Activated naive CD4-positive, alpha-beta T cell treated with anti-CD3 and anti-CD28 coated beads, Interleukin-2, amount 50 U/mL, for 24 hours (primary cell): Measurements from ENCODE around the gene EXOC6.
"Not testable (repeated sequence)": the region's sequence is repeated elsewhere in the genome, so short reads cannot be mapped to it uniquely, and the experiment has no call there.

ENCODE experiments used
- H3K27ac Mint-ChIP-seq: one replicate; pipeline ENCODE4 v1.8.0; 2021; ENCODE audit warnings: mild to moderate bottlenecking, mixed read lengths
- H3K27me3 Mint-ChIP-seq: one replicate; pipeline ENCODE4 v1.8.0; 2021; ENCODE audit warnings: mixed read lengths
- H3K36me3 Mint-ChIP-seq: one replicate; pipeline ENCODE4 v1.8.0; 2021; ENCODE audit warnings: mixed read lengths
- H3K4me1 Mint-ChIP-seq: one replicate; pipeline ENCODE4 v1.8.0; 2021; ENCODE audit warnings: mixed read lengths
- H3K4me3 Mint-ChIP-seq: one replicate; pipeline ENCODE4 v1.8.0; 2021; ENCODE audit warnings: mild to moderate bottlenecking, mixed read lengths
- H3K9me3 Mint-ChIP-seq: one replicate; pipeline ENCODE4 v1.8.0; 2021; ENCODE audit warnings: mixed read lengths

EXOC6 gene

DNA sequence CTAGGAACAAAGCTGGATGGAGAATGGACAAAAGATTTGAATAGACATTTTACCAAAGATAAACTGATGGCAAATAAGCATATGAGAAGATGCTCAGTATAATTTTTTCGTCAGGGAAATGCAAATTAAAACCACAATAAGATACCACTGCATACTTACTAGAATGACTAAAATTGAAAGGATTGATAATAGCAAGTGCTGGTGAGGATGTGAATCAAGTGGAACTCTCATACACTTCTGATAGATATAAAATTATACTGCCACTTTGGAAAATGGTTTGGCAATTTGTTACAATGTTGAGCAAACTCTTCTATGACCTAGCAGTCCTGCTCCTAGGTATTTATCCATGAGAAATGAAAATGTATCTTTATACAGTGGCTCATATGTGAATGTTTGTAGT is 83.3 kb downstream of the EXOC6 start:
- Mint-ChIP-seq H3K4me3 (no peak overlapping the region), H3K9me3 (no peaks in the 10 kb centered on the region), H3K27ac (no peak overlapping the region), H3K27me3 (no peaks in the 10 kb centered on the region), H3K36me3 (peaks cover 18% of the 10 kb centered on the region), H3K4me1 (no peaks in the 10 kb centered on the region)

DNA sequence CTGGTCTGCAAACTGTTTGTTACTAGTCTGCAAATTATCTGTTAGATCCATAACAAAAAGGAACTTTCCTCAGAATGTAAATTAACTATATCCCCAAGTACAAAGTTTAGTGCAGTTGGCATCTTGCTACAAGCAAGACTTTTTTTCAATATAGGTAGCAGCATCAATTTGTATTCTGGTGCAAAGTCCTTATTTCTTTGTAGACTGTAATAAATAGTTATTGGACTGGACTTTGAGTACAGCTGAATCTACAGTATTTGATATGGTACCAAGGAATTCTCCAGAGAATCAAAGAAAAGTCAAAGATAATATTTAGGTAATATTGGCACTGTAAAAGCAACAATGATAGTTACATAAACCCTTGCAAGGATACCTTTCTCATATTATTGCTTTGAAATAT is 89.6 kb downstream of the EXOC6 start:
- H3K27ac Mint-ChIP-seq = no peak overlapping the region
- no peak overlapping the region for H3K4me3 Mint-ChIP-seq
- peaks cover 6% of the 10 kb centered on the region for H3K36me3 Mint-ChIP-seq

DNA sequence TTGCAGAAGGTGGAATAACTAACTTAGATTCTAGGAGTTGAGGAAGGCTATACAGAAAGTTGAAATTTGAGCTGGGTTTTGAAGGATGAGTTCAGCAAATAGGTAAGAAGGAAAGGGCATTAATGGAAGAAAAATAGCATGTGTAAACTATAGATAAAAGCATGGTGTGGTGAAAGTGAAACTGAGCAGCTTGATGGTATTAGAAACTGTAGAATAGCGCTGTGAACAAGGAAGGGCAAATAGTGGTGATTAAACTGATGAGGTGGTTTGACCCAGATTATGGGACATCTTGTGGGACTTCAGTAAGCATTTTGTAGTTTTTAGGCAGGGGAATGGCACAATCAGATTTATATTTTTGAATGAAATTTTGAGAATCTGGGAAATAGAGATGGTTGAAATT is 90.5 kb downstream of the EXOC6 start:
- H3K4me3 Mint-ChIP-seq = no peak overlapping the region

More for the DNA sequence above, 89.6 kb downstream of the EXOC6 start:
- Mint-ChIP-seq H3K4me1 (no peaks in the 10 kb centered on the region), H3K9me3 (no peaks in the 10 kb centered on the region), H3K27me3 (no peaks in the 10 kb centered on the region)

DNA sequence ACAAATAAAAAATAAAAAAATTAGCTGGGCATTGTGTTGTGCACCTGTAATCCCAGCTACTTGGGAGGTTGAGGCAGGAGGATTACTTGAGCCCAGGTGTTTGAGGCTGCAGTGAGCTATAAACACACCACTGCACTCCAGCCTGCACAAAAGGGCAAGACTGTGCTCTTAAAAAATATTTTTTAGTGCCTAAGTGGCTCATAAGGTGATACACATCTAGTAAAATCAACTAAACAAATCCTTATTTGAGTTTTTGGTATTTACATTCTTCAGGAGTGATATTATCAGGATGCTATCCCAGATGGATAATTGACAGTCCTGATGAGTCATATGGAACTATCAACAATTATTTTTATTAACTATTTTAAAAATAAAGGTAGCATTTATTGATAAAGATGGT is 93.9 kb downstream of the EXOC6 start:
- Mint-ChIP-seq H3K4me3 (no peak overlapping the region), H3K4me1 (no peaks in the 10 kb centered on the region), H3K36me3 (peaks cover 14% of the 10 kb centered on the region), H3K9me3 (no peaks in the 10 kb centered on the region), H3K27ac (no peak overlapping the region), H3K27me3 (no peaks in the 10 kb centered on the region)

More for the DNA sequence above, 90.5 kb downstream of the EXOC6 start:
- H3K9me3 Mint-ChIP-seq = no peaks in the 10 kb centered on the region
- peaks cover 6% of the 10 kb centered on the region for H3K36me3 Mint-ChIP-seq
- no peaks in the 10 kb centered on the region for H3K27me3 Mint-ChIP-seq
- H3K4me1 Mint-ChIP-seq = no peaks in the 10 kb centered on the region
- no peak overlapping the region for H3K27ac Mint-ChIP-seq

DNA sequence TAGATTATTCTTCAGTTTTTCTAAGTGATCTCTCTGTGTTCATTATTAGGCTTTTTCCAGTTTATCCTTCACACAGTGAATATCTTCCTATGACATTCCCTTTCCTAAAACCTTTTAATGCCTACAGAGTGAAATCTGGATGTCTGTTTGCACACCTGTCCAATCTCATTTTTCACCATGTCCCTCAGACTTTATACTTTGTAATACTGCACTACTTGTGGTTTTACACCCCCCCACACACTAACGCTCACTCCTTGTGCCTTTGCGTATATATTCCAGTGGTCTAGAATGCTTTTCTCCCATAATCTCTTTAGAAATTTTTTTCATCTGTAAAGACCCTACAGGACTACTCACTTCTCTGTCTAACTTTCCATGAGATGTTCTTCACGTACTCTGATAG is 98.2 kb downstream of the EXOC6 start:
- Mint-ChIP-seq H3K4me3 (no peak overlapping the region), H3K9me3 (peaks cover 10% of the 10 kb centered on the region), H3K4me1 (no peaks in the 10 kb centered on the region), H3K27ac (no peak overlapping the region), H3K27me3 (no peaks in the 10 kb centered on the region), H3K36me3 (peaks cover 34% of the 10 kb centered on the region)

DNA sequence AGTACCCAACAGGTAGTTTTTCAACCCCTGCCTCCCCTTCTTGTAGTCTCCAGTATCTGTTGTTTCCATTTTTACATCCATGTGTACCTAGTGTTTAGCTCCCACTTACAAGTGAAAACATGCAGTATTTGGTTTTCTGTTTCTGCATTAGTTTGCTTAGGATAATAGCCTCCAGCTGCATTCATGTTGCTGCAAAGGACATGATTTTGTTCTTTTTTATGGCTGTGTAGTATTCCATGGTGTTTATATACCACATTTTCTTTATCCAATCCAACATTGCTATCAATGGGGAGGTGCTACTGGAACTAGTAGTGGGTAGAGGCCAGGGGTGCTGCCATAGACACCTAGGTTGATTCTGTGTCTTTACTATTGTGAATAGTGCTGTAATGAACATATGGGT is 104.3 kb downstream of the EXOC6 start:
- not testable (repeated sequence) for H3K27me3 Mint-ChIP-seq, H3K4me1 Mint-ChIP-seq, H3K27ac Mint-ChIP-seq, H3K9me3 Mint-ChIP-seq, H3K4me3 Mint-ChIP-seq
- peaks cover 22% of the 10 kb centered on the region for H3K36me3 Mint-ChIP-seq

DNA sequence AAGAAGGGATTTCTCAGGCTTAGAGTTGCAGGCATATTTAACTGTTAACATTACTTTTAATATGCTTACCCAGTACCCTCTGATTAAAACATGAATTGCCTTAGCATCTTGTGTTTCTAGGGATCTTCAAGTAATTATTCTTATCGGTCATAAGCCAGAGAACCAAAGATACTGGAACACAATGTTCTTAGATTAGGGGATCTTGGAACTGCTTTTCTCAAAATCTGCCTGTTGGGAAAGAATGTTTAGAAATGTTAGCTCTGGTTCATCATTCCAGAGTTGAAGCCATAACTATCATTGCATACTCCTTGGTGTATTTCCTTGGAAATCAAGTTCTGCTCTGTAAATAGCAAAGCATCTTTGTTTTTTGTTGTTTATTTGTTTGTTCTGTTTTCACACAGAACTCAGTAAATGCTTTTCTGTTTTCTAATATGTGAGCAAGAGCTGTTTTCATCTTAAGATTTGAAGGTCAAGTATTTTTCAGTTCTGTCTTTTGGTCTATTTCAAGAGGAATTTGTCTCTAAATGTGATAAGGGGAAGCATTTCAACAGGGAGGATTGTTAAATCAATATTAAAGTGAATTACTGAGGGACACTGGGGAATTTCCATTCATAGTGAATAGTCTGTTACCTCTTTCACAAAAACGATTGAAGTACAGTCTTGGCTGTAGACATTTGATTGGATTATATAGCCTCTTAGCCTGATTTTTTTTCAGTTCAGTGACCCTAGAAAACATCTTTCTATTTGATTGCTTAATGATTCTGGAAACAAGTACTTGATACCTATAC is 109.1 kb downstream of the EXOC6 start:
- no peaks in the 10 kb centered on the region for H3K27me3 Mint-ChIP-seq
- no peak overlapping the region for H3K4me3 Mint-ChIP-seq
- no peaks in the 10 kb centered on the region for H3K4me1 Mint-ChIP-seq
- no peak overlapping the region for H3K27ac Mint-ChIP-seq
- H3K36me3 Mint-ChIP-seq = peaks cover 10% of the 10 kb centered on the region
- H3K9me3 Mint-ChIP-seq = no peaks in the 10 kb centered on the region

DNA sequence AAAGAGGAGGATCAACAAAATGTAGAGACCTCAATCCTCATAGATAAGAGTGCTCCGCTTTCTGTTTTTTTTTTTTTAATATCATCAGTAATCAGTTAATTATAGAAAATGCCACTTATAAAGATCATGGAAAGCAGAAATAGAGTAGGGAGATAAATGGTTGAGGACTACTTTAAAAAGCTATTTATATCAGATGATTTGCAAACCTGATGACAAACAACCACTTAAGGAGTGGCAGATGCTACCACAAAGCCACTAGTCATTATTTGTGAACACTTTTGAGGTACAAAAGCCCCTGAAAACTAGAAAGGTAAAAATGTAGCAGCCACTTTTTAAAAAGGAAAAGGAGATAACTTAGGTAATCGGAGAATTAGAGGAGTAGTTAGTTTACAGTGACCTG is 113.3 kb downstream of the EXOC6 start:
- H3K27me3 Mint-ChIP-seq = no peaks in the 10 kb centered on the region
- H3K9me3 Mint-ChIP-seq = no peaks in the 10 kb centered on the region
- peaks cover 10% of the 10 kb centered on the region for H3K36me3 Mint-ChIP-seq
- H3K27ac Mint-ChIP-seq = no peak overlapping the region
- no peaks in the 10 kb centered on the region for H3K4me1 Mint-ChIP-seq
- no peak overlapping the region for H3K4me3 Mint-ChIP-seq

DNA sequence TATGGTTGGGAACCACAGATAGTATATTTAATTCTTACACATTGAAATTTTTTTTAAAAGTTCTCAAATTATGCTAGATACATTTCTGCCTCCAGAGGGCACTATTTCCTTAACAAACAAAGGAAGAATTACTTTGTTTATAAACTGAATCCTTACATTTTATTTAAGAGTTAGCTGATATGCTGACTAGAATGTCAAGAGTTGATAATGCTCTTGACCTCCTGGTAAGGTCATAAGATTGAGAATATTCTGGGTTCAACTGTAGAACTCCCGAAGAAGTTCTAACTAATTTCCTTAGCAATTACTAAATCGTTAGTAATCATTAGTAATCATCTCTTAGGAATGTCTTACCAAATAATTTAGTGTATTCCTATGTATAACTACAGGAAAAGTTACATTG is 117.0 kb downstream of the EXOC6 start:
- H3K9me3 Mint-ChIP-seq = no peaks in the 10 kb centered on the region
- H3K4me1 Mint-ChIP-seq = no peaks in the 10 kb centered on the region
- no peak overlapping the region for H3K4me3 Mint-ChIP-seq
- H3K36me3 Mint-ChIP-seq = peaks cover 2% of the 10 kb centered on the region
- H3K27ac Mint-ChIP-seq = no peak overlapping the region
- no peaks in the 10 kb centered on the region for H3K27me3 Mint-ChIP-seq

DNA sequence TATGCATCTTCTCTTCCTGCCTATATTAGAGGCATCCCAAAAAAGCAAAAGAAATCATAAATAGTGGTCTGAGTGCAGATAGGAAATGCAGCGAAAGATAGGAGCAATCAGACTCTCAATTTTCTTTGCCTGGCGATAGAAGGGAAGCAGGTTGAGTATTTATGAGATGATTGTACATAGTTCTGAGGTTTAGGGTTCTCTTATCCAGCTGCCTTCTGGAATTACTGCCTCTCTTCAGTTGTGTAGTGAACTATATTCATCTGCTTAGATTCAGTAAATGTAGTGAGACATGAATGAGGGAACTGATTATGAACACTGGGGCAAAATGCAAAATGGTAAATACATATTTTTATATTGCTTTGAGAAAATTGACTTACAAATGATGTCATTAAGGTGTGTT is 119.3 kb downstream of the EXOC6 start:
- H3K36me3 Mint-ChIP-seq = peaks cover 13% of the 10 kb centered on the region
- no peaks in the 10 kb centered on the region for H3K9me3 Mint-ChIP-seq
- no peak overlapping the region for H3K4me3 Mint-ChIP-seq
- H3K27ac Mint-ChIP-seq = no peak overlapping the region
- H3K27me3 Mint-ChIP-seq = no peaks in the 10 kb centered on the region
- no peaks in the 10 kb centered on the region for H3K4me1 Mint-ChIP-seq

DNA sequence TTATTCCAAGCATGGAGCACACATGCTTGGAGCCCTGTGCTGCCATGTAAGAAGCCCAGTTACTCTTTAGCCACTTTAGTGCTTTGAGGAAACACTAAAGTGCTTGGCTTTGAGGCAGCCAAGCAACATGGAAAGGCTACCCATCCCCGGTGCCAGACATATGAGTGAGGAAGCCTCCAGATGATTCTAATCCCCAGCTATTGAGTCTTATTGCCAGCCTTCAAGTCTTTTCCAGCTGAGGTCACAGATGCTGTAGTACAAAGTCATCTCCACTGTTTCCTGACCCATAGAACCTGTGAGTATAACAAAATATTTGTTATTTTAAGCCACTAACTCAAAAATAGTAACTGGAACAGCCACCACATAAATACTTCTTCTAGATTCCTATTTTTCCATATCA is 120.8 kb downstream of the EXOC6 start:
- no peak overlapping the region for H3K27ac Mint-ChIP-seq
- no peak overlapping the region for H3K4me3 Mint-ChIP-seq
- no peaks in the 10 kb centered on the region for H3K27me3 Mint-ChIP-seq
- H3K9me3 Mint-ChIP-seq = no peaks in the 10 kb centered on the region
- H3K4me1 Mint-ChIP-seq = no peaks in the 10 kb centered on the region
- peaks cover 21% of the 10 kb centered on the region for H3K36me3 Mint-ChIP-seq

DNA sequence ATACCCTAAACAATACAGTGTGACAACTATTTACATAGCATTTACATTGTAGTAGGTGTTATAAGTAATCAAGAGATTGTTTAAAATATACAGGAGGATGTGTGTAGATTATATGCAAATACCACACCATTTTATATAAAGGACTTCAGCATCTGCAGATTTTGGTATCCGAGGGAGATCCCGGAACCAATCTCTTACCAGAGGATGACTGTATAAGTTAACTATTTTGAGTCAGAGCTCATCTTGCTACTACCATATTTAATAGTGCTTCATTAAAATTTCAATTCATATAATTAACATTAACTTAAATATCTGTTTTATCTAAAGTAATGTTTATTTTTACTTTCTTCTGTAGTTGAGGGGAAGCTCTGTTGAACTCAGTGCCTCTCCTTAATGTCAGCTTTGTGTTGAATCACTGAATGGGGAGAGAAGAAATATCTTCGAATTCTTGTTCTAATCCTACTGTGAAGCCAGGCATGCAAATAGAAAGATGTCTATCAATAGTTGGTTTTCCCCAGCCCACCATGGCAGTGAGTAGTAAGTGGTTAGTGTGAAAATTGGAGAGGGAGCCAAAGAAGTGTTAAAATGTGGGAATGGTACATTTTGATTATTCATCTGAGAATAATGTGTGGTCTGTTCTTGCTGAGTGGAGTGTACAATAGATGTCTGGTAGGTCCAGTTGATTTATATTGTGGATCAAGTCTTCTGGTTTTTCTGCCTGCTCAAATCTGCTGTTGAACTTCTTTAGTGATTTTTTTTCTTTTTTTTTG is 122.2 kb downstream of the EXOC6 start:
- H3K4me3 Mint-ChIP-seq = no peak overlapping the region
- H3K9me3 Mint-ChIP-seq = no peaks in the 10 kb centered on the region
- H3K27me3 Mint-ChIP-seq = no peaks in the 10 kb centered on the region
- H3K36me3 Mint-ChIP-seq = peaks cover 21% of the 10 kb centered on the region
- H3K4me1 Mint-ChIP-seq = no peaks in the 10 kb centered on the region
- no peak overlapping the region for H3K27ac Mint-ChIP-seq

DNA sequence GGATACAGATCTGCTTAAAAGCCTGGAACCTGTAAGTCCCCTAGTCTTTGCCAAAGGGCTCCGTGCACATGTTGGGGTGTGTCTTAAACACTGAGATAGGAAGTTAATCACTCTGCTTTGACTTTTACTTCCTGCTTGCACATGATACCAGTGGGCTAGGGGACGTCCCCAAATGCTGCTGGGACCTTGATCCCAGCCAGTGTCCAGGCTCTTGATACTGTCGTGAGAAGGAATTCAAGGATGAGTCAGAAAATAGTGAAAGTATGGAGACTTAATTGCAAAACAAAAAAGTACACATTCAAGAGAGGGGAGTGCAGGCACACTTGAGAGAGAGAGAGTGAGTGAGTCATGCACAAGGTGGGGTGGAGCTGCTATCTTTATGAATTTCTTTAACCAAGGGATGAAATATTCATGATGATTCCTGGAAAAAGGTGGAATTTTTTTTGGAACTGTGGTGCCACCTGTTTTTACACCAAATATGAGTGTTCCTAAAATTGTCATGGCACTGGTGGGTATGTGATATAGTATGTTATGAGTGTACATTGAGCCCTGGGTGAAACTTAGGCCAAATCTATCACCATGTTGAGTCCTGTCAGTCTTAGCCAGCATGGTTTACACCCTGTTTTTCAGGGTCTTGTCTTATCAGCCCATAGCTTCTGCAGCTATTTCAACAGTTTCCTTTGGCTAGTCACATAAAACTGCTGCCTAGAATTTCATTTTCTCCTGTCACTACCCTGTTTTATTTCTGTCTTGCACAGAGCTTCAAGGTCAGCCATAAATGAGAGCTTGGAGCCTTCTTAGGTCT is 123.9 kb downstream of the EXOC6 start:
- Mint-ChIP-seq H3K27ac (no peak overlapping the region), H3K4me1 (no peaks in the 10 kb centered on the region), H3K36me3 (peaks cover 21% of the 10 kb centered on the region), H3K4me3 (no peak overlapping the region), H3K9me3 (no peaks in the 10 kb centered on the region), H3K27me3 (no peaks in the 10 kb centered on the region)

DNA sequence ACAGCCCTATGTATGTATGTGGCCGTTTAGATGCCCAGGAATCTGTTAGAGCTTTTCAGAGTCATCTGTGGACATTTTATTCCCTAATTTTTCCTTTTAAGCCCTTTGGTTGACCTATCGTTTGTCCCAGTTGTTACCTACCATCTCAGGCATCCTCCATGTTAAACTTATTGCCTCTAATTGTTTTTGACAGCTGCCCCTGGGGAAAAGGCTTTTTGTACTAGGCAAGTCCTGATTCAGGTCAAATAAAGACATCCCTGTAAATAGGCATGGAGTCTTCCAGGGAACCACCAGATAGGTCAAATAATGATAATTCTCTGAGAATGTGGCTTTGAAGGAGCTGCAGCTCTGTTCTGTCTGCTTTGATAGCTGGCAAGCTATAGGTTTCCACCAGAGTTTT is 124.6 kb downstream of the EXOC6 start:
- Mint-ChIP-seq H3K36me3 (peaks cover 21% of the 10 kb centered on the region), H3K4me1 (no peaks in the 10 kb centered on the region), H3K27ac (no peak overlapping the region), H3K27me3 (no peaks in the 10 kb centered on the region), H3K4me3 (no peak overlapping the region), H3K9me3 (no peaks in the 10 kb centered on the region)

DNA sequence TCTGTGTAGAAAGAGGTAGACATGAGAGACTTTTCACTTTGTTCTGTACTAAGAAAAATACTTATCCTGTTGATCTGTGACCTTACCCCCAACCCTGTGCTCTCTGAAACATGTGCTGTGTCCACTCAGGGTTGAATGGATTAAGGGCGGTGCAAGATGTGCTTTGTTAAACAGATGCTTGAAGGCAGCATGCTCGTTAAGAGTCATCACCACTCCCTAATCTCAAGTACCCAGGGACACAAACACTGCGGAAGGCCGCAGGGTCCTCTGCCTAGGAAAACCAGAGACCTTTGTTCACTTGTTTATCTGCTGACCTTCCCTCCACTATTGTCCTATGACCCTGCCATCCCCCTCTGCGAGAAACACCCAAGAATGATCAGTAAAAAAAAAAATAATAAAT is 128.0 kb downstream of the EXOC6 start:
- not testable (repeated sequence) for H3K27me3 Mint-ChIP-seq, H3K9me3 Mint-ChIP-seq, H3K27ac Mint-ChIP-seq, H3K4me1 Mint-ChIP-seq, H3K4me3 Mint-ChIP-seq
- peaks cover 20% of the 10 kb centered on the region for H3K36me3 Mint-ChIP-seq

DNA sequence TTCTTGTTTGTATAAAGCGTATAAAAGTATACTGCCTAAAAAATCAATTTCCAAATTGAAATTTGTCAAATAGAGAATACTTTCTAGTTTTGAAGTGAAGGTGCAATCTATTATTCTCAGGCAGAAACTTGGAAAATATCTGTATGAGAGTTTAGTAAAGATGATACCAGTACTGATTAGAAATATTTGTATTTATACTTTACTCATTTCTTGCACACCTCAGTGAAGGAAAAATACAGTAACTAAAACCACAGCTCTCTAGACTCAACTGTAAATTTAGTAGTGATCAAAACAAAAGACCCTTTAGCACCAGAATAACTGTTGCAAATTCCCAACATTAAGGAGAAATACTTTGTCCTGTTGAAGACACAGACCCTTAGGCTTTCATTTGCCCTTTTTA is 140.9 kb downstream of the EXOC6 start:
- Mint-ChIP-seq H3K36me3 (peaks cover 7% of the 10 kb centered on the region), H3K27me3 (no peaks in the 10 kb centered on the region), H3K27ac (no peak overlapping the region), H3K4me1 (peaks cover 28% of the 10 kb centered on the region), H3K4me3 (no peak overlapping the region), H3K9me3 (no peaks in the 10 kb centered on the region)
